ENCODE measurements around the gene CACNA1D. TPM values are rescaled to one million over a fixed set of nuclear protein-coding genes. Genes with fewer than 3 reads are reported as not detected.

The CACNA1D gene
- polyA plus RNA-seq, 1 experiment: 0.15 TPM

DNA sequence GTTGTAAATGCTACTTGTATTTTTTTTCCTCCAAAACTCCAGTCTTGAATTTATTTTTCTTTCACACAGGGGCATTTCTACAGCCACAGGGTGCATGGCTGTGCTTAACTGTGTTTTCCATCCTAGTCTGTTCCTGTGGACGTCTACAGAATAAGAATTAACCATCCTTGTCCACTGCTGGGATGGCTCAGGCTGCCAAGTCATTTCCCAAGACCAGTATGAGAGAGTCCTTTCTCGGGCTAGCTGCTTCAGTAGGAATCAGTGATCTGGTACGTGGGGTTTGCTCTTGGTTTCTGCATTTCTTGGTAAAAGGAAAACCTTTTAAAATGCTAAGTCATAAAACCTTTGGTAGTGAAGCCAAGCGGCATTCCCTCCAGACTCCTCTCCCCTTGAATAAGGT, 322.0 kb downstream of the CACNA1D start:
- ChIA-PET POLR2A (no interaction called here), CTCF (interaction anchor here (1.1 kb wide), 1 partner anchor 93 kb away, joined by 3 read pairs; no protein-coding TSS in a partner anchor)

DNA sequence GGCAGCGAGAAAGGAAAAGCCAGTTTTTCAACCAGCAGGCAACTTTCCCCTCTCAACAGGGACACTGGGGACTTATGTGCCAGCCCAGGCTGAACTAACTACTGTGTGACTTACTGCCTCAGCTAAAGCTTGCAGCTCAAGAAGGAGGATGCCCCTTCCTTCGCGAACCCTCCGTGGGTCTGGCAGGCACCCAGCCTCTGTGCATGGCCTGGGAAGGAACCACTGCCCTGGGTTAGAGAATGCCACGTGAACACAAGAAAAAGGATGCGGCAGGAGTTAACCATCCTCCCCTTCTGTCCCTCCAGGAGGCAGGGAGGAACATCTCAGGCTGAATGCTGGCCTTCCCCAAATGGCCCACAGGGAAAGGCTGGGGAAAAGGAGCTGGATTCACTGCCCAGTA, 322.8 kb downstream of the CACNA1D start:
- H3K4me3 ChIP-seq (ENCODE audit: low read depth, low read length): no peak overlapping the region
- no peaks in the 10 kb centered on the region for H3K36me3 ChIP-seq (ENCODE audit: control insufficient read depth, insufficient read depth, low read length)
- TF ChIP-seq, protein P1, sequence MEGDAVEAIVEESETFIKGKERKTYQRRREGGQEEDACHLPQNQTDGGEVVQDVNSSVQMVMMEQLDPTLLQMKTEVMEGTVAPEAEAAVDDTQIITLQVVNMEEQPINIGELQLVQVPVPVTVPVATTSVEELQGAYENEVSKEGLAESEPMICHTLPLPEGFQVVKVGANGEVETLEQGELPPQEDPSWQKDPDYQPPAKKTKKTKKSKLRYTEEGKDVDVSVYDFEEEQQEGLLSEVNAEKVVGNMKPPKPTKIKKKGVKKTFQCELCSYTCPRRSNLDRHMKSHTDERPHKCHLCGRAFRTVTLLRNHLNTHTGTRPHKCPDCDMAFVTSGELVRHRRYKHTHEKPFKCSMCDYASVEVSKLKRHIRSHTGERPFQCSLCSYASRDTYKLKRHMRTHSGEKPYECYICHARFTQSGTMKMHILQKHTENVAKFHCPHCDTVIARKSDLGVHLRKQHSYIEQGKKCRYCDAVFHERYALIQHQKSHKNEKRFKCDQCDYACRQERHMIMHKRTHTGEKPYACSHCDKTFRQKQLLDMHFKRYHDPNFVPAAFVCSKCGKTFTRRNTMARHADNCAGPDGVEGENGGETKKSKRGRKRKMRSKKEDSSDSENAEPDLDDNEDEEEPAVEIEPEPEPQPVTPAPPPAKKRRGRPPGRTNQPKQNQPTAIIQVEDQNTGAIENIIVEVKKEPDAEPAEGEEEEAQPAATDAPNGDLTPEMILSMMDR (IDR thresholded peaks at IDR 0.05; ENCODE audit: insufficient read depth, low read depth, low read length): no peak
- DNase-seq (ENCODE audit: low read depth): no peak
- ChIA-PET POLR2A (no interaction called here), CTCF (no interaction called here)
- no peaks in the 10 kb centered on the region for H3K27me3 ChIP-seq (ENCODE audit: control insufficient read depth, insufficient read depth, low read length)

More for the DNA sequence above, 322.0 kb downstream of the CACNA1D start:
- H3K4me3 ChIP-seq (ENCODE audit: low read depth, low read length): no peak overlapping the region
- H3K27me3 ChIP-seq (ENCODE audit: control insufficient read depth, insufficient read depth, low read length): no peaks in the 10 kb centered on the region
- H3K36me3 ChIP-seq (ENCODE audit: control insufficient read depth, insufficient read depth, low read length): no peaks in the 10 kb centered on the region
- TF ChIP-seq, protein P1 (IDR thresholded peaks at IDR 0.05; ENCODE audit: insufficient read depth, low read depth, low read length): no peak
- DNase-seq (ENCODE audit: low read depth): no peak

DNA sequence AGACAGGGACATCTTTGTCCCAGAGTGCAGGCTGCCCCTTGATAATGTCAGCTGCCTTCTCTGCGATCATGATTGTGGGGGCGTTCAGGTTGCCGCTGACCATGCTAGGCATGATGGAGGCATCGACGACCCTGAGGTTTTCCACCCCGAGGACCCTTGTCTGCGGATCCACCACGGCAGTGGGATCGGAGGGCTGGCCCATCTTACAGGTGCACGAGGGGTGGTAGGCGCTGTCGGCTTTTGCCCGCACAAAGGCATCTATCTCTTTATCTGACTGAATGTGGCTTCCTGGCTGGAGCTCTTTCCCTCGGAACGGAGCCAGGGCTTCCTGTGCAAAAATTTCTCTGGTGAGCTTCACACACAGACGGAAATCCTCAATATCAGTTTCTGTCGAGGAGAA, 323.4 kb downstream of the CACNA1D start:
- TF ChIP-seq, protein P1 (IDR thresholded peaks at IDR 0.05; ENCODE audit: insufficient read depth, low read depth, low read length): no peak
- no peak for DNase-seq (ENCODE audit: low read depth)
- no peak overlapping the region for H3K4me3 ChIP-seq (ENCODE audit: low read depth, low read length)
- H3K36me3 ChIP-seq (ENCODE audit: control insufficient read depth, insufficient read depth, low read length): no peaks in the 10 kb centered on the region
- no peaks in the 10 kb centered on the region for H3K27me3 ChIP-seq (ENCODE audit: control insufficient read depth, insufficient read depth, low read length)
- CTCF ChIA-PET: no interaction called here
- POLR2A ChIA-PET: no interaction called here

DNA sequence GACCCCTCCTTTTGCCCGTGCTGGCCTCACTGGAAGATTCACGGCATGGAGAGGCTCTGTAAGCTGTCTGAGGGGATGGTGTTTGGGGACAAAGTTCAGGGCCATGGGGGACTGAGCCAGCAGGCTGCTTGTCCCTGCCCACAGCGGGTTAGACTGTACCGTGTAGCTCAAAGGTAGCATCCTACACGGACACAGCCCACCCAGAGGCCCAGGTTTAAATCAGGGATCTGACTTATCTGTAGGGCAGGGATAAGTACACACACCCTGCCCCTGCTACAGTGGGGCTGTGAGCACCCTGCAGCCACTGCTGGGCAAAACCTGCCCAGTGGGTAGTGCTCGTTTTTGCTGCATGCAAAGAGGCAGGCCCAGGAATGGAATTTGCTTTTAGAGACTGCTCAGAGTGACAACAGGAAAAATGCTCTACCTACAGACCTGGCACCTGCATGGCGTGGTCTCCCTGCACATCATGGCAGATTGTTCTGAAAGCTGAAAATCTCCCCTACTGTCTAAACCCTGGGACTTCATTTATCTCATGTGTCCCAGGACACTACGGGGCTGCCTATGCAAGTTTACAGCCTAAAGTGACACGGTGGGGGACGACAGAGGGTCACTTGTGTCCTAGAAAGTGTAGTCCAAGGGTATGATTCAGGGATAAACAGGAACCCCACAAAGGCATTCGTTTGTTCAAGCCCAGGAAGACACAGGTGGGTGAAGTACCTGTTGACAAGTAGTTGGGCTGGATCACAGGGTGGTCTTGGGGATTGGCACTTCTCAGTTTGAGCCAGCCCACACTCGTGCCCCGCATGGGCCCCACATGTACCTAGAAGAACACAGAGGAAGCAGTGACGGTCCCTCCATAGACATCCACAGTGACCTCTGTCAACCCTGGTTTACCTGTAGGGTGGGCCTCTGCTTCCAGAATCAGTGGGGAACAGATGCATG, 324.1 kb downstream of the CACNA1D start:
- Histone ChIP-seq H3K36me3 (ENCODE audit: control insufficient read depth, insufficient read depth, low read length) (no peaks in the 10 kb centered on the region), H3K27me3 (ENCODE audit: control insufficient read depth, insufficient read depth, low read length) (no peaks in the 10 kb centered on the region), H3K4me3 (ENCODE audit: low read depth, low read length) (no peak overlapping the region)
- ChIA-PET POLR2A (no interaction called here), CTCF (no interaction called here)
- TF ChIP-seq, protein P1 (IDR thresholded peaks at IDR 0.05; ENCODE audit: insufficient read depth, low read depth, low read length): no peak
- no peak for DNase-seq (ENCODE audit: low read depth)

DNA sequence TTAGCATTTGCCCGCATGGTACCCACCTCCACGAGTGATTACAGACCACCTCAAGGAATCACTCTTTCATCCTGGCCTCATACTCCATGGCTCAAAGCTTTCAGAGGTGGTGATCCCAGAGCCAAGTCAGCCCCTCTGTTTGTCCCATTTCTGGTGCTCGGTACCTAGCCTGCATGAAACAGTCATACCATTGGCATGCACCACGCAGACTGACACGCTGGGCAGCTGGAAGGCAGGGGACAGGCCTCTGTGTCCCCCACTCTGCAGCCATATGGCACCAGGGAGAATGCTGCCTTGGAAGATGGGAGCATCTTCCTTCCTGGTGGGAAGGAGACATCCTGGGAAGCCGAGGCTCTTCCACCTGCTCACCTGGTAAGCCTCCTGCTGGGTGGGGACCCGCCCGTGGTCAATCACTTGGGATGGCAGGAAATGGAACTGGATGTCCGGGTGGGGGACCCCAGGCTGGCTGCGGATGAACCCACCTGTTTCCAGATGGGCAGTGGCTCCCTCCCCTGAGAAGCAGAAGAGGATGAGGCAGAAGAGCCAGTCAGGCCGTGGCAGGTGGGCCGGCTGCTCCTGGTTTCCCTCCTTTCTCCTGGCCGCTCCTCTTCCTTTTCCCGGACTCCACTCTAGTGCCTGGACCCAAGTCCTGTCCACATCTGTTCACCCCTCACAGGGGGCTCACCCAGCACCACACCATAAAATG, 324.9 kb downstream of the CACNA1D start:
- Histone ChIP-seq H3K27me3 (ENCODE audit: control insufficient read depth, insufficient read depth, low read length) (no peaks in the 10 kb centered on the region), H3K4me3 (ENCODE audit: low read depth, low read length) (no peak overlapping the region), H3K36me3 (ENCODE audit: control insufficient read depth, insufficient read depth, low read length) (no peaks in the 10 kb centered on the region)
- TF ChIP-seq, protein P1 (IDR thresholded peaks at IDR 0.05; ENCODE audit: insufficient read depth, low read depth, low read length): no peak
- ChIA-PET CTCF (no interaction called here), POLR2A (no interaction called here)
- DNase-seq (ENCODE audit: low read depth): no peak
